A549 (cell line): ENCODE data around the gene OMG. TPM values are rescaled to one million over a fixed set of nuclear protein-coding genes. Genes with fewer than 3 reads are reported as not detected.
A peak's percentile ranks its signal among the peaks of the same experiment; 100 is the strongest.

Source experiments
- ATAC-seq, 2 experiments: fragments of 200-7000 bp in 1 of 2; fragments of >200 bp in 1 of 2; cut with Nextera tagmentation in 1 of 2; cut with Tn5 transposase in 1 of 2; 3 replicates each; pipeline versions ENCODE4 v1.8.0 to v1.9.1; 2018 to 2020; ENCODE audit warnings: mild to moderate bottlenecking in 1 of 2, moderate library complexity in 1 of 2
- CTCF ChIA-PET: fragments of 300-600 bp; sonication (Branson Sonifier 250); formaldehyde crosslinking; extraction: SDS; loops from one replicate; lab custom pipeline; 2021; ENCODE audit warnings: antibody characterized with exemption, inconsistent platforms; lab: Yijun Ruan, JAX
- POLR2A ChIA-PET: fragments of 350-600 bp; formaldehyde crosslinking; extraction: SDS; loops from one replicate; lab custom pipeline; 2021; ENCODE audit warnings: antibody characterized with exemption, inconsistent platforms; lab: Yijun Ruan, JAX
- DNase-seq, 2 experiments: peaks; one replicate each; pipeline versions ENCODE4 v3.0.0 to v3.0.0-alpha.2; 2011 to 2016; ENCODE audit warnings: low read depth in 1 of 2, low spot score in 1 of 2
- FAIRE-seq: peaks from 2 replicates; lab custom pipeline; 2011; peaks lifted over from hg19 to GRCh38; lab: Jason Lieb, UNC
- H3K27ac ChIP-seq, 2 experiments: fragments of >200 bp; sonication (Bioruptor Twin); formaldehyde crosslinking; 3 replicates each; pipeline ENCODE4 v1.5.1; 2016 to 2017
- H3K4me1 ChIP-seq: fragments of >200 bp; sonication (Bioruptor Twin); formaldehyde crosslinking; 3 replicates; pipeline ENCODE4 v1.6.1; 2016
- H3K4me2 ChIP-seq: fragments of >200 bp; sonication (Bioruptor Twin); formaldehyde crosslinking; 3 replicates; pipeline ENCODE4 v1.6.1; 2016
- H3K4me3 ChIP-seq: fragments of >200 bp; sonication (Bioruptor Twin); formaldehyde crosslinking; 3 replicates; pipeline ENCODE4 v1.5.1; 2016
- H3K9me3 ChIP-seq: fragments of >200 bp; sonication (Bioruptor Twin); formaldehyde crosslinking; 3 replicates; pipeline ENCODE4 v1.6.1; 2016
- CEBPB ChIP-seq, 2 experiments: fragments of >200 bp in 1 of 2; sonication (Bioruptor Twin) in 1 of 2; formaldehyde crosslinking in 1 of 2; IDR thresholded peaks; 2 replicates each; pipeline ENCODE4 v1.6.1; 2012 to 2016
- CHD2 ChIP-seq: fragments of 150-350 bp; IDR thresholded peaks from 2 replicates; pipeline ENCODE4 v1.6.1; 2014; ENCODE audit warnings: low read length; ENCODE audit not compliant: partially characterized antibody
- CHD4 ChIP-seq: fragments of 200-600 bp; sonication (generic); IDR thresholded peaks from 2 replicates; pipeline ENCODE4 v1.6.1; 2016; ENCODE audit warnings: antibody characterized with exemption, mild to moderate bottlenecking, borderline replicate concordance
- EHF ChIP-seq: fragments of 250-450 bp; sonication (Bioruptor Pico); IDR thresholded peaks from 2 replicates; pipeline ENCODE4 v1.5.0; 2020; ENCODE audit warnings: mild to moderate bottlenecking
- FOXS1 ChIP-seq: fragments of 250-450 bp; sonication (Bioruptor Pico); IDR thresholded peaks from 2 replicates; pipeline ENCODE4 v1.5.0; 2020; ENCODE audit warnings: mild to moderate bottlenecking, moderate library complexity
- GATA3 ChIP-seq: IDR thresholded peaks from 2 replicates; pipeline ENCODE4 v1.6.1; 2012; ENCODE audit warnings: borderline replicate concordance
- HMGXB4 ChIP-seq: fragments of 250-450 bp; sonication (Bioruptor Pico); IDR thresholded peaks from 2 replicates; pipeline ENCODE4 v1.5.0; 2021; ENCODE audit warnings: mild to moderate bottlenecking, moderate library complexity, borderline replicate concordance
- KDM1A ChIP-seq: fragments of 200-600 bp; sonication (generic); IDR thresholded peaks from 2 replicates; pipeline ENCODE4 v1.6.1; 2016; ENCODE audit warnings: low read depth, mild to moderate bottlenecking
- KDM5A ChIP-seq: fragments of 200-600 bp; sonication (generic); IDR thresholded peaks from 2 replicates; pipeline ENCODE4 v1.6.1; 2016; ENCODE audit warnings: antibody characterized with exemption, mild to moderate bottlenecking
- NPAS2 ChIP-seq: fragments of 250-450 bp; sonication (Bioruptor Pico); IDR thresholded peaks from 2 replicates; pipeline ENCODE4 v1.8.0; 2022; ENCODE audit warnings: mild to moderate bottlenecking, moderate library complexity, borderline replicate concordance
- NR3C1 ChIP-seq: fragments of >200 bp; sonication (Bioruptor Twin); formaldehyde crosslinking; IDR thresholded peaks from 3 replicates; pipeline ENCODE4 v1.6.1; 2017
- POLR2A ChIP-seq: IDR thresholded peaks from 2 replicates; pipeline ENCODE4 v1.6.1; 2012; ENCODE audit warnings: mild to moderate bottlenecking, low read length
- POLR2AphosphoS2 ChIP-seq: conservative IDR thresholded peaks from 2 replicates; pipeline ENCODE4 v1.6.1; 2012; ENCODE audit warnings: low read length, improper control_type of control experiment, inconsistent platforms
- RCOR1 ChIP-seq: fragments of 150-350 bp; IDR thresholded peaks from 2 replicates; pipeline ENCODE4 v1.6.1; 2014; ENCODE audit warnings: antibody characterized with exemption, low read length, low read depth
- RFX5 ChIP-seq: fragments of 450-650 bp; IDR thresholded peaks from 2 replicates; pipeline ENCODE4 v1.7.1; 2014; ENCODE audit warnings: antibody characterized with exemption, mild to moderate bottlenecking, moderate library complexity
- SMC3 ChIP-seq: fragments of >200 bp; sonication (Bioruptor Twin); formaldehyde crosslinking; IDR thresholded peaks from 3 replicates; pipeline ENCODE4 v1.6.1; 2018; ENCODE audit warnings: inconsistent platforms
- TFCP2L1 ChIP-seq: fragments of 250-450 bp; sonication (Bioruptor Pico); IDR thresholded peaks from 2 replicates; pipeline ENCODE4 v1.5.0; 2021; ENCODE audit warnings: mild to moderate bottlenecking
- TP53 ChIP-seq: fragments of 250-450 bp; sonication (Bioruptor Pico); IDR thresholded peaks from 2 replicates; pipeline ENCODE4 v1.5.0; 2021; ENCODE audit warnings: mild to moderate bottlenecking, moderate library complexity
- WGBS: methylation state at CpG from one replicate; pipeline ENCODE4 v1.1.6; 2017; ENCODE audit errors: missing lambda C conversion rate; 5-methylcytosine and 5-hydroxymethylcytosine counted together
- polyA plus RNA-seq, 4 experiments: library from polyadenylated mRNA; depleted of rRNA in 3 of 4; stranded (reverse); fragments of >200 nt; fragmentation: RNase III in 1 of 4; extraction: RNeasy Plus Mini Kit Qiagen cat#74134 plus additional on column Dnase treatment in 1 of 4; gene quantifications; 2 replicates in 3 of 4; 3 replicates in 1 of 4; pipeline ENCODE4 v1.2.3, GENCODE V29; 2011 to 2017
- TF ChIP-seq, protein P1 (sequence below): fragments of 200-600 bp; sonication (generic); IDR thresholded peaks from 2 replicates; pipeline ENCODE4 v1.6.1; 2016; ENCODE audit warnings: antibody characterized with exemption, mild to moderate bottlenecking, moderate library complexity
- TF ChIP-seq, protein P2 (sequence below): IDR thresholded peaks from 2 replicates; pipeline ENCODE4 v1.6.1; 2012
- TF ChIP-seq, protein P3 (sequence below): fragments of >200 bp; sonication (Bioruptor Twin); formaldehyde crosslinking; IDR thresholded peaks from 2 replicates; pipeline ENCODE4 v1.6.1; 2016

OMG gene
- polyA plus RNA-seq, 2 of the 4 experiments (the other 2 are of a cell fraction), result not detected

- Histone ChIP-seq H3K4me3 (no peak overlapping the region), H3K4me1 (peaks cover 21% of the 10 kb centered on the region), H3K27ac (peak overlapping the region; percentile 44 to 58; a peak in 4 of 6 replicates), H3K9me3 (no peaks in the 10 kb centered on the region), H3K4me2 (no peak overlapping the region; the same call in 2 of the 3 replicates)
- ChIA-PET POLR2A (no interaction called here), CTCF (no interaction called here)
- TF ChIP-seq FOXS1 (CRISPR knock-in tag) (no peak), TFCP2L1 (no peak), EHF (CRISPR knock-in tag) (no peak), TP53 (CRISPR knock-in tag) (no peak), KDM1A (no peak), SMC3 (no peak), CHD4 (no peak), POLR2A (no peak), GATA3 (no peak), NPAS2 (CRISPR knock-in tag) (no peak), NR3C1 (no peak), RCOR1 (no peak), RFX5 (no peak), POLR2AphosphoS2 (no peak)
- TF ChIP-seq, protein P1, sequence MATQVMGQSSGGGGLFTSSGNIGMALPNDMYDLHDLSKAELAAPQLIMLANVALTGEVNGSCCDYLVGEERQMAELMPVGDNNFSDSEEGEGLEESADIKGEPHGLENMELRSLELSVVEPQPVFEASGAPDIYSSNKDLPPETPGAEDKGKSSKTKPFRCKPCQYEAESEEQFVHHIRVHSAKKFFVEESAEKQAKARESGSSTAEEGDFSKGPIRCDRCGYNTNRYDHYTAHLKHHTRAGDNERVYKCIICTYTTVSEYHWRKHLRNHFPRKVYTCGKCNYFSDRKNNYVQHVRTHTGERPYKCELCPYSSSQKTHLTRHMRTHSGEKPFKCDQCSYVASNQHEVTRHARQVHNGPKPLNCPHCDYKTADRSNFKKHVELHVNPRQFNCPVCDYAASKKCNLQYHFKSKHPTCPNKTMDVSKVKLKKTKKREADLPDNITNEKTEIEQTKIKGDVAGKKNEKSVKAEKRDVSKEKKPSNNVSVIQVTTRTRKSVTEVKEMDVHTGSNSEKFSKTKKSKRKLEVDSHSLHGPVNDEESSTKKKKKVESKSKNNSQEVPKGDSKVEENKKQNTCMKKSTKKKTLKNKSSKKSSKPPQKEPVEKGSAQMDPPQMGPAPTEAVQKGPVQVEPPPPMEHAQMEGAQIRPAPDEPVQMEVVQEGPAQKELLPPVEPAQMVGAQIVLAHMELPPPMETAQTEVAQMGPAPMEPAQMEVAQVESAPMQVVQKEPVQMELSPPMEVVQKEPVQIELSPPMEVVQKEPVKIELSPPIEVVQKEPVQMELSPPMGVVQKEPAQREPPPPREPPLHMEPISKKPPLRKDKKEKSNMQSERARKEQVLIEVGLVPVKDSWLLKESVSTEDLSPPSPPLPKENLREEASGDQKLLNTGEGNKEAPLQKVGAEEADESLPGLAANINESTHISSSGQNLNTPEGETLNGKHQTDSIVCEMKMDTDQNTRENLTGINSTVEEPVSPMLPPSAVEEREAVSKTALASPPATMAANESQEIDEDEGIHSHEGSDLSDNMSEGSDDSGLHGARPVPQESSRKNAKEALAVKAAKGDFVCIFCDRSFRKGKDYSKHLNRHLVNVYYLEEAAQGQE, result no peak
- TF ChIP-seq, protein P2, sequence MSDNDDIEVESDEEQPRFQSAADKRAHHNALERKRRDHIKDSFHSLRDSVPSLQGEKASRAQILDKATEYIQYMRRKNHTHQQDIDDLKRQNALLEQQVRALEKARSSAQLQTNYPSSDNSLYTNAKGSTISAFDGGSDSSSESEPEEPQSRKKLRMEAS, result no peak
- DNase-seq, result no peak
- no peak for ATAC-seq
- peak; percentile 61 for FAIRE-seq
- 89% methylated on average over 1 of the region's 1 CpG for WGBS
Observed at GRCh38 chr17:31275116-31275515, 21.9 kb downstream of the OMG start.

- no peak overlapping the region for H3K4me3 ChIP-seq
- DNase-seq (peak in 1 of 2 experiments; percentile 27), ATAC-seq (no peak), FAIRE-seq (peak; percentile 43)
- peaks cover 30% of the 10 kb centered on the region for H3K4me1 ChIP-seq
- H3K27ac ChIP-seq, result peak overlapping the region; percentile 44 to 51
- H3K4me2 ChIP-seq, result peak overlapping the region; percentile 11
- CTCF ChIA-PET, result no interaction called here
- TF ChIP-seq KDM5A, result no peak
- TF ChIP-seq SMC3, result no peak
- TF ChIP-seq HMGXB4, result no peak
- TF ChIP-seq KDM1A, result no peak
- TF ChIP-seq CHD2, result no peak
- TF ChIP-seq, protein P3, sequence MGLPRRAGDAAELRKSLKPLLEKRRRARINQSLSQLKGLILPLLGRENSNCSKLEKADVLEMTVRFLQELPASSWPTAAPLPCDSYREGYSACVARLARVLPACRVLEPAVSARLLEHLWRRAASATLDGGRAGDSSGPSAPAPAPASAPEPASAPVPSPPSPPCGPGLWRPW, result peak; percentile 60; the same call in 1 of the 2 replicates
- peak; percentile 72 to 84 for TF ChIP-seq CEBPB (IDR thresholded peaks at IDR 0.05)
- WGBS, result 78% methylated on average over 2 of the region's 2 CpGs
- POLR2A ChIA-PET, result no interaction called here
- no peaks in the 10 kb centered on the region for H3K9me3 ChIP-seq
Observed at GRCh38 chr17:31274252-31274651, 22.8 kb downstream of the OMG start.
